Cardiac muscle cell (in vitro differentiated cells and primary cell): ENCODE results near the gene MYL11. TPM values are rescaled to one million over a fixed set of nuclear protein-coding genes. Genes with fewer than 3 reads are reported as not detected.
"Not testable (repeated sequence)": the region's sequence is repeated elsewhere in the genome, so short reads cannot be mapped to it uniquely, and the experiment has no call there.

Experiments
- DNase-seq, 2 donors: peaks; one replicate each; pipeline versions ENCODE4 v3.0.0 to v3.0.0-alpha.2; 2010 to 2017; ENCODE audit warnings: low read depth in 1 of 2, low spot score in 1 of 2
- H3K27ac ChIP-seq: fragments of 200-600 bp; sonication (generic); 2 replicates; pipeline ENCODE4 v1.5.1; 2016
- H3K27me3 ChIP-seq: fragments of 200-600 bp; sonication (generic); 2 replicates; pipeline ENCODE4 v1.6.0; 2016; ENCODE audit warnings: control low read depth
- H3K36me3 ChIP-seq: fragments of 200-600 bp; sonication (generic); 2 replicates; pipeline ENCODE4 v1.5.1; 2016; ENCODE audit warnings: control low read depth
- H3K4me1 ChIP-seq: fragments of 200-600 bp; sonication (generic); 2 replicates; pipeline ENCODE4 v1.8.1; 2017; ENCODE audit warnings: low read depth, mild to moderate bottlenecking, mixed run types
- H3K4me3 ChIP-seq: fragments of 200-600 bp; sonication (generic); 2 replicates; pipeline ENCODE4 v1.5.1; 2016; ENCODE audit warnings: mild to moderate bottlenecking
- H3K9me3 ChIP-seq: fragments of 200-600 bp; sonication (generic); 2 replicates; pipeline ENCODE4 v1.5.1; 2017; ENCODE audit warnings: low read depth, mild to moderate bottlenecking, control low read depth
- CTCF ChIP-seq: IDR thresholded peaks from 2 replicates; pipeline ENCODE4 v1.5.1; 2012; ENCODE audit warnings: low read depth, mild to moderate bottlenecking, low read length
- polyA plus RNA-seq: library from polyadenylated mRNA; unstranded; fragments of >200 nt; fragmentation: Nextera tagmentation; extraction: Ambion mirVana; gene quantifications from 2 replicates; pipeline ENCODE4 v1.2.1, GENCODE V29; 2016
- total RNA-seq: library from RNA; depleted of rRNA; stranded (reverse); fragments of >200 nt; gene quantifications from 2 replicates; pipeline ENCODE4 v1.2.3, GENCODE V29; 2016

MYL11 gene
- total and polyA plus RNA-seq, 2 experiments from 2014 or later, result 5.5 TPM; not detected in 1

GRCh38 chr16:30395992-30396585, 21.5 kb downstream of the MYL11 start:
- Histone ChIP-seq H3K4me1 (peaks cover 23% of the 10 kb centered on the region), H3K27me3 (no peaks in the 10 kb centered on the region), H3K36me3 (no peaks in the 10 kb centered on the region), H3K9me3 (no peaks in the 10 kb centered on the region), H3K4me3 (peak overlapping the region; percentile 95), H3K27ac (peak overlapping the region; percentile 98)
- TF ChIP-seq CTCF, result no peak
- DNase-seq, result peak in 1 of 2 donors; percentile 19

- H3K27me3 ChIP-seq, H3K36me3 ChIP-seq, H3K27ac ChIP-seq, H3K9me3 ChIP-seq, DNase-seq: not testable (repeated sequence)
- H3K4me1 ChIP-seq, result peaks cover 24% of the 10 kb centered on the region
- peak overlapping the region; percentile 95 for H3K4me3 ChIP-seq
These were observed 22.0 kb downstream of the MYL11 start for GRCh38 chr16:30396627-30397026.

GRCh38 chr16:30397056-30397455, 22.5 kb downstream of the MYL11 start:
- Histone ChIP-seq H3K27me3 (no peaks in the 10 kb centered on the region), H3K27ac (no peak overlapping the region), H3K4me3 (no peak overlapping the region), H3K4me1 (peaks cover 24% of the 10 kb centered on the region), H3K36me3 (no peaks in the 10 kb centered on the region), H3K9me3 (no peaks in the 10 kb centered on the region)
- no peak for DNase-seq
- TF ChIP-seq CTCF, result no peak

GRCh38 chr16:30397776-30398660, 23.4 kb downstream of the MYL11 start:
- Histone ChIP-seq H3K27ac (peak overlapping the region; percentile 99), H3K4me3 (no peak overlapping the region), H3K4me1 (peaks cover 24% of the 10 kb centered on the region), H3K9me3 (no peaks in the 10 kb centered on the region), H3K27me3 (no peaks in the 10 kb centered on the region), H3K36me3 (no peaks in the 10 kb centered on the region)
- DNase-seq, result no peak
- no peak for TF ChIP-seq CTCF

GRCh38 chr16:30398661-30399434, 24.2 kb downstream of the MYL11 start:
- peaks cover 20% of the 10 kb centered on the region for H3K4me1 ChIP-seq
- H3K4me3 ChIP-seq, result no peak overlapping the region
- H3K27ac ChIP-seq, result peak overlapping the region; percentile 99
- no peak for TF ChIP-seq CTCF
- no peaks in the 10 kb centered on the region for H3K36me3 ChIP-seq
- no peak for DNase-seq
- H3K9me3 ChIP-seq, result no peaks in the 10 kb centered on the region
- no peaks in the 10 kb centered on the region for H3K27me3 ChIP-seq
